ENCODE measurements around the gene REG4. TPM values are rescaled to one million over a fixed set of nuclear protein-coding genes. Genes with fewer than 3 reads are reported as not detected.

REG4 gene
- total and polyA plus RNA-seq, 2 of the 13 experiments (the other 11 are each of a cell fraction or from before 2014, with no cell fraction given): not detected

DNA sequence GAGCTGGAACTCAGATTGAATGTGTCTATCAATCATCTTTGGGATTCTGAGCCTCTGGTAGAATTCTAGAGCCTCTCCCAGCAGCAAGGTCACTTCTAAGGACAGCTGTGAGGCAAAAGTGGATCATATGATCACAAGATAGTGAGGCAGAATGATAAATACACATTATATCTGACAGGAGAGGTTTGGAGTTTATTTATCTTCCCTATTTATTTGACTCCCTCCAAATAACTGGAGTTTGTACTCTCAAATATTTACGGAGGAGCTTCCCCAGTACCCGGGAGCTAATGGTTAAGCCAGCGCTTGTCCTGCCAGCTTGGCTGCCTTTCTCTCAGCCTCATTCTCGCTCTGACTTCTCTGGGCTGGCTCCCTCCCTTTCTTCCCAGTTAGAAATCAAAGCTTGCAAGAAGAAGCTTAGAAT, 44.9 kb downstream of the REG4 start:
- Histone ChIP-seq H2AFZ (ENCODE audit: low read length) (no peak overlapping the region), H3K27me3 (ENCODE audit: control insufficient read depth in 1 of 2, insufficient read depth in 2 of 2, low read length in 2 of 2) (peaks cover 0 to 2% of the 10 kb centered on the region in 2 experiments; a peak in 1 of 5 replicates), H3K36me3 (replicated peaks in 1 of 2; ENCODE audit: control insufficient read depth in 1 of 2, insufficient read depth in 2 of 2, low read length in 2 of 2) (no peaks in the 10 kb centered on the region), H3K4me2 (ENCODE audit: low read depth, low read length) (peak overlapping the region; percentile 65), H3K27ac (ENCODE audit: extremely low read length, insufficient read depth, low read length) (peak overlapping the region; percentile 75), H3K79me2 (ENCODE audit: insufficient read depth, low read length) (no peaks in the 10 kb centered on the region), H3K4me3 (replicated peaks in 1 of 3; ENCODE audit: insufficient read depth in 1 of 3, low read depth in 2 of 3, low read length in 3 of 3) (peak overlapping the region; percentile 20 to 41 (median 23); a peak in 4 of 6 replicates), H3K9me3 (ENCODE audit: low read length) (no peaks in the 10 kb centered on the region), H4K20me1 (ENCODE audit: insufficient read depth, low read length) (no peaks in the 10 kb centered on the region), H3K9ac (ENCODE audit: insufficient read depth, low read depth, low read length) (peak overlapping the region; percentile 38), H3K4me1 (ENCODE audit: insufficient read depth, low read length) (peaks cover 73% of the 10 kb centered on the region)
- in situ Hi-C loops (cut with HindIII; ENCODE audit: extremely low pct_ligation_motif_present, low pct_unique_long_range_greater_than_20kb) (no loop called here), intact Hi-C loops (cut with micrococcal nuclease; ENCODE audit: unreplicated experiment) (no loop called here)
- BruUV-seq (replicated peaks): no TSS peak
- WGBS (ENCODE audit: low lambda C conversion rate): 0% methylated on average over 4 of the region's 4 CpGs
- ATAC-seq (peak; percentile 94), FAIRE-seq (peak; percentile 97), DNase-seq (ENCODE audit: low spot score) (peak; percentile 93)
- POLR2A ChIA-PET: interaction anchor here (0.7 to 4.8 kb wide), 18 partner anchors 8 to 118 kb away, joined by 3 to 71 read pairs (median 5); partner anchors contain the start of genes PHGDH and ZNF697
- CTCF ChIA-PET (ENCODE audit: low intra/inter-chr PET ratio, low total read pairs): no interaction called here
- TF ChIP-seq SOX5 (CRISPR knock-in tag; IDR thresholded peaks at IDR 0.05; ENCODE audit: borderline replicate concordance) (peak; percentile 72; the same call in 1 of the 2 replicates), ZNF850 (CRISPR knock-in tag; conservative IDR thresholded peaks at IDR 0.05) (no peak), DPF2 (CRISPR knock-in tag; IDR thresholded peaks at IDR 0.05; ENCODE audit: borderline replicate concordance, low read depth) (peak; percentile 72; the same call in 1 of the 2 replicates), RAD21 (CRISPR knock-in tag; IDR thresholded peaks at IDR 0.05) (no peak), TEAD2 (CRISPR knock-in tag; IDR thresholded peaks at IDR 0.05) (no peak), MIXL1 (CRISPR knock-in tag; IDR thresholded peaks at IDR 0.05) (peak; percentile 68; the same call in 1 of the 2 replicates), NCOA2 (CRISPR knock-in tag; IDR thresholded peaks at IDR 0.05) (peak; percentile 82), ZNF296 (CRISPR knock-in tag; conservative IDR thresholded peaks at IDR 0.05) (no peak), GZF1 (CRISPR knock-in tag; IDR thresholded peaks at IDR 0.05) (no peak), SRSF9 (IDR thresholded peaks at IDR 0.05; ENCODE audit: borderline replicate concordance, insufficient read depth, low read depth, low read length, poor library complexity, severe bottlenecking) (no peak), GABPA (IDR thresholded peaks at IDR 0.05; ENCODE audit: low read depth, low read length) (no peak), GABPA (CRISPR knock-in tag; IDR thresholded peaks at IDR 0.05; ENCODE audit: low read depth) (no peak), HOXA3 (CRISPR knock-in tag; IDR thresholded peaks at IDR 0.05) (0 out of 2 replicates have a peak, but pooled peaks have one; percentile 18)
- TF ChIP-seq, protein P1, sequence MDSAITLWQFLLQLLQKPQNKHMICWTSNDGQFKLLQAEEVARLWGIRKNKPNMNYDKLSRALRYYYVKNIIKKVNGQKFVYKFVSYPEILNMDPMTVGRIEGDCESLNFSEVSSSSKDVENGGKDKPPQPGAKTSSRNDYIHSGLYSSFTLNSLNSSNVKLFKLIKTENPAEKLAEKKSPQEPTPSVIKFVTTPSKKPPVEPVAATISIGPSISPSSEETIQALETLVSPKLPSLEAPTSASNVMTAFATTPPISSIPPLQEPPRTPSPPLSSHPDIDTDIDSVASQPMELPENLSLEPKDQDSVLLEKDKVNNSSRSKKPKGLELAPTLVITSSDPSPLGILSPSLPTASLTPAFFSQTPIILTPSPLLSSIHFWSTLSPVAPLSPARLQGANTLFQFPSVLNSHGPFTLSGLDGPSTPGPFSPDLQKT (CRISPR knock-in tag; IDR thresholded peaks at IDR 0.05; ENCODE audit: borderline replicate concordance): no peak
- TF ChIP-seq, protein P2, sequence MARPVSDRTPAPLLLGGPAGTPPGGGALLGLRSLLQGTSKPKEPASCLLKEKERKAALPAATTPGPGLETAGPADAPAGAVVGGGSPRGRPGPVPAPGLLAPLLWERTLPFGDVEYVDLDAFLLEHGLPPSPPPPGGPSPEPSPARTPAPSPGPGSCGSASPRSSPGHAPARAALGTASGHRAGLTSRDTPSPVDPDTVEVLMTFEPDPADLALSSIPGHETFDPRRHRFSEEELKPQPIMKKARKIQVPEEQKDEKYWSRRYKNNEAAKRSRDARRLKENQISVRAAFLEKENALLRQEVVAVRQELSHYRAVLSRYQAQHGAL (CRISPR knock-in tag; IDR thresholded peaks at IDR 0.05; ENCODE audit: not compliant biosample characterization): no peak
- TF ChIP-seq, protein P3, sequence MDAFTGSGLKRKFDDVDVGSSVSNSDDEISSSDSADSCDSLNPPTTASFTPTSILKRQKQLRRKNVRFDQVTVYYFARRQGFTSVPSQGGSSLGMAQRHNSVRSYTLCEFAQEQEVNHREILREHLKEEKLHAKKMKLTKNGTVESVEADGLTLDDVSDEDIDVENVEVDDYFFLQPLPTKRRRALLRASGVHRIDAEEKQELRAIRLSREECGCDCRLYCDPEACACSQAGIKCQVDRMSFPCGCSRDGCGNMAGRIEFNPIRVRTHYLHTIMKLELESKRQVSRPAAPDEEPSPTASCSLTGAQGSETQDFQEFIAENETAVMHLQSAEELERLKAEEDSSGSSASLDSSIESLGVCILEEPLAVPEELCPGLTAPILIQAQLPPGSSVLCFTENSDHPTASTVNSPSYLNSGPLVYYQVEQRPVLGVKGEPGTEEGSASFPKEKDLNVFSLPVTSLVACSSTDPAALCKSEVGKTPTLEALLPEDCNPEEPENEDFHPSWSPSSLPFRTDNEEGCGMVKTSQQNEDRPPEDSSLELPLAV (CRISPR knock-in tag; conservative IDR thresholded peaks at IDR 0.05; ENCODE audit: low read depth): no peak
- TF ChIP-seq, protein P4, sequence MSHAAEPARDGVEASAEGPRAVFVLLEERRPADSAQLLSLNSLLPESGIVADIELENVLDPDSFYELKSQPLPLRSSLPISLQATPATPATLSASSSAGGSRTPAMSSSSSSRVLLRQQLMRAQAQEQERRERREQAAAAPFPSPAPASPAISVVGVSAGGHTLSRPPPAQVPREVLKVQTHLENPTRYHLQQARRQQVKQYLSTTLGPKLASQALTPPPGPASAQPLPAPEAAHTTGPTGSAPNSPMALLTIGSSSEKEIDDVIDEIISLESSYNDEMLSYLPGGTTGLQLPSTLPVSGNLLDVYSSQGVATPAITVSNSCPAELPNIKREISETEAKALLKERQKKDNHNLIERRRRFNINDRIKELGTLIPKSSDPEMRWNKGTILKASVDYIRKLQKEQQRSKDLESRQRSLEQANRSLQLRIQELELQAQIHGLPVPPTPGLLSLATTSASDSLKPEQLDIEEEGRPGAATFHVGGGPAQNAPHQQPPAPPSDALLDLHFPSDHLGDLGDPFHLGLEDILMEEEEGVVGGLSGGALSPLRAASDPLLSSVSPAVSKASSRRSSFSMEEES (CRISPR knock-in tag; IDR thresholded peaks at IDR 0.05): peak; percentile 96
- TF ChIP-seq, protein P5, sequence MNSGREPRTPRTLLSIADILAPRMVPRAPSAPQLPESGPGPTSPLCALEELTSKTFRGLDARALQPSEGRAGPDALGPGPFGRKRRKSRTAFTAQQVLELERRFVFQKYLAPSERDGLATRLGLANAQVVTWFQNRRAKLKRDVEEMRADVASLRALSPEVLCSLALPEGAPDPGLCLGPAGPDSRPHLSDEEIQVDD (CRISPR knock-in tag; IDR thresholded peaks at IDR 0.05; ENCODE audit: borderline replicate concordance): no peak

Data from HepG2 (cell line).